ENCODE data around the gene HES3.
A peak's percentile ranks its signal among the peaks of the same experiment; 100 is the strongest.

HES3 gene, protein sequence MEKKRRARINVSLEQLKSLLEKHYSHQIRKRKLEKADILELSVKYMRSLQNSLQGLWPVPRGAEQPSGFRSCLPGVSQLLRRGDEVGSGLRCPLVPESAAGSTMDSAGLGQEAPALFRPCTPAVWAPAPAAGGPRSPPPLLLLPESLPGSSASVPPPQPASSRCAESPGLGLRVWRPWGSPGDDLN

GRCh38 chr1:6243993-6244392 lies at the start of gene HES3:
Gene HES3, plus strand, starts transcription at chr1:6244179. Its CDS starts 187 bp downstream, at chr1:6244366.
- DNase-seq (ENCODE audit: low read depth): no peak
- H3K4me3 ChIP-seq (ENCODE audit: low read depth, low read length): no peak within 1 kb of the TSS

- no peak for DNase-seq (ENCODE audit: low read depth)
- H3K4me3 ChIP-seq (ENCODE audit: low read depth, low read length): peak overlapping the region; percentile 99
These were observed 46.1 kb upstream of the HES3 start for GRCh38 chr1:6197746-6198427.

- no peak for DNase-seq (ENCODE audit: low read depth)
- H3K4me3 ChIP-seq (ENCODE audit: low read depth, low read length): peak overlapping the region; percentile 99
These were observed 45.2 kb upstream of the HES3 start for GRCh38 chr1:6198646-6199297.

DNA sequence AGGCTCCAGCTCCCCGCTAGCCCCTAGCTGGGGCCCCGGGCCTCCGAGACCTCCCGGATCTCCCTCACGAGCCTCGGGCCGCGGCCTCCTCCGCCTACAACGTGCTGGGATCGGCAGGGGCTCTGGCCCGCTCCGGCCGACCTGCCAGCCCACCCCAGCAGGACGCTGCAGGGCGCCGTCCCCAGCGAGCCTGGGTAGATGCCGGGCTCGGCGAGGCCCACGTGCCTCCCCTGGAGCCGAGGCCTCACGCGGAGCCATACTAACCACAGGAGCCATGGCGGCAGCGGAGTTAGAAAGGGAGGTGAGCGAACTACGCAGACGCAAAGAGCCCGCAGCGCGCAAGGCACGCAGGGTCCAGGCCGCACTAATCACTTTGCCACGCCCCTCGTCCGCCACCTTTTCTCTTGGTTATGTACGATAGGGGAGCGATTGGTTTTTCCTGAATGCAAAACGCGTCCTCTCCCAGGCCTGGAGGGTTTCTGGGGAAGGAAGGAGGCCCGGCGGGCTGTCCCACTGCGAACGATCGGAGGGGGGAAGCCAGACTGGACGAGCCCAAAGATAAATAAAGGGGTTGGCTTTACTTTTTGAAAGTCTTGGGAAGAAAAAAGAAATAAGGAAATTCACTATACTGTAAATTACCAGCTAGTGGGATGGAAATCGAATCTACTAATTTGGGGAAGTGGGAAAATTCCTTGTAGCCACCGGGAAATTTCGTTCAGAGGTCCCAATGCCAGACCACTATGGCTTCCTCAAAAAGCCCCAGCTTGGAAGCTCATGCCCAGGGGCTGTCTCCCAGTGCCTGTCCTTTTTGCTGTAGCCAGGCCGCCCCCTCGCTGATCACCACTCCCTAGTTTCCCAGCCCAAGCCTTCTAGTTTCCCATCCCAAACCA lies 44.4 kb upstream of the HES3 start, which contains the start of gene RPL22:
Gene RPL22, minus strand, starts transcription at position 298 of the 890 bp plus-strand sequence. Its CDS starts 22 bp downstream, at position 276.
- peak within 1 kb of the TSS; percentile 99 for H3K4me3 ChIP-seq (ENCODE audit: low read depth, low read length)
- DNase-seq (ENCODE audit: low read depth): peak; percentile 98

GRCh38 chr1:6200188-6200809 lies 43.7 kb upstream of the HES3 start:
- peak overlapping the region; percentile 99 for H3K4me3 ChIP-seq (ENCODE audit: low read depth, low read length)
- no peak for DNase-seq (ENCODE audit: low read depth)

GRCh38 chr1:6202256-6202655 lies 41.7 kb upstream of the HES3 start:
- no peak overlapping the region for H3K4me3 ChIP-seq (ENCODE audit: low read depth, low read length)
- DNase-seq (ENCODE audit: low read depth): no peak

DNA sequence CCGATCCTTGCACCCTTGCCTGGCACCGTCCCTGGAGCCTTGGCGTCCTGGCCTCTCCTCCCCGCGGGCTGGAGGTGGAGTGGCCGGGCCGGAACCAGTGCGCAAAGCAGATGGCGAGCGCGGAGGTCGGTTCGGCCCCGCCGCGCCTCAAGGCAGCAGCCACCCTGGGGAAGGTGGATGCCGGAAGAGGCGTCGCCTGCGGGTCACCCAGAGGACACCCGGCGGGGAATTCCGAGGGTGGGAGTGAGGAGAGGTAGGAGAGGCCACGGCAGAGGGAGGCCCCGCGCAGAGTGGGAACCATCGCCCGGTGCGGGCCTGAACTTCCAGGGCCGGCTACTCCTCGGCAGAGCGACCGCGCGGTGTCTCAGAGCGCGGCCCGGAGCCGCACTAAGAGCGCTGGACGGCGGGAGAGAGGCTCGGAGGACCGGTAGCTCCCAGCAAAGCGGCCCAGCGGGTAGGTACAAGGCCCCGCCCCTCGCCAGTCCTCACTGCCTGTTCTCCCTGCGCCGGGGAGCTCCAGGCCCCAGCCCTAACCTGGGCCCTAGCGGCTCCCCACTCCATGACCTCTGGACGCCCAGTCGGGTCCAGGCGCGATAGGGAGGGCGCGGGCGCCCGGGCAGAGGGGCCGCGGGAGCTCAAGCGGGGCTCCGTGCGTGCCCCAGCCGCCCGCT lies 38.0 kb upstream of the HES3 start, which contains the start of gene RNF207:
Gene RNF207, plus strand, starts transcription at position 271 of the 671 bp plus-strand sequence. CDS start 417 bp downstream, outside the sequence.
- H3K4me3 ChIP-seq (ENCODE audit: low read depth, low read length): peak within 1 kb of the TSS; percentile 48
- DNase-seq (ENCODE audit: low read depth): no peak

DNA sequence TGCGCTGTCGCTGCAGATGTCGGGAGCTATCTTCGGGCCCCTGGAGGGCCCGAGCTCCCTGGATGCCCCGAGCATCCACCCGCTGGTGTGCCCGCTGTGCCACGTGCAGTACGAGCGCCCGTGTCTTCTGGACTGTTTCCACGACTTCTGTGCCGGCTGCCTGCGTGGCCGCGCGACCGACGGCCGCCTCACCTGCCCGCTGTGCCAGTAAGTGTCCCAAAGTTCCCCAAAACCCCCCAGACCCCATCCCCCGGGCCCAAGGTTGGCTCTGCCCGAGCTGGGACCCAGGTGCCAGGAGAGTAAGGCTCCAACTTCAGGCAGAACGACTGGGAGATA lies 37.5 kb upstream of the HES3 start:
- DNase-seq (ENCODE audit: low read depth): no peak
- H3K4me3 ChIP-seq (ENCODE audit: low read depth, low read length): peak overlapping the region; percentile 48

DNA sequence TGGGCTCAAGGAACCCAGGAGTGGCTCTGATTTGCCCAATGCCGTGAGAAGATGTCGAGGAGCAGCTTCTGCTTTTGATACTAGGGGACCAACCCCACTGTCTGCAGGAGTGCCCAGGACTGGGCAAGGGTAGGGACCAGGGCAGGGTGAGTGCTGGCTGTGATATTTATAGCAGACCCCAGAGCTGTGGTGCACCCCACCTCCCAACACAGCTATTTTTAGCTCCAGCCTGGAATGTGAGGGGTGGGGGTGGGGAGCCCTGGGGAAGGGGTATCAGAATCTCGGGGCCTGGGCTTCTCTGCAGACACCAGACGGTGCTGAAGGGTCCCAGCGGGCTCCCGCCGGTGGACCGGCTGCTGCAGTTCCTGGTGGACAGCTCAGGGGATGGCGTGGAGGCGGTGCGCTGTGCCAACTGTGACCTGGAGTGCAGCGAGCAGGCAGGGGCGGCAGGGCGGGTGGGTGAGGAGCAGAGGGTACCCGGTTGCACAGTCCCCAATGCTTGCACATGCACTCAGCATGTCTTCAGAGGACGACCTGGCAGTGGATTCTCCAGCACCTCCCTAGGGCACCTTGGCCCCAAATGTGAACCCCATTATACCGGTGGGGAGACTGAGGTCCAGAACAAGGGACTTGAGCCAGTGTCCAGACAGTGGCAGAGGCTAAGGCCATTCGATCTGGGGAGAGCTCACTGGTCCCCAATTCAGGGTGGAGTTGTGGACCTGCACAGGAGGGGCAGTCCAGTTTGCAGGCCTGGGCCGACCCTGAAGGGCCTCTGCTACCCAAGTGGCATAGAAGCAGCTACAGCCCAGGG lies 36.7 kb upstream of the HES3 start:
- no peak for DNase-seq (ENCODE audit: low read depth)
- H3K4me3 ChIP-seq (ENCODE audit: low read depth, low read length): no peak overlapping the region

DNA sequence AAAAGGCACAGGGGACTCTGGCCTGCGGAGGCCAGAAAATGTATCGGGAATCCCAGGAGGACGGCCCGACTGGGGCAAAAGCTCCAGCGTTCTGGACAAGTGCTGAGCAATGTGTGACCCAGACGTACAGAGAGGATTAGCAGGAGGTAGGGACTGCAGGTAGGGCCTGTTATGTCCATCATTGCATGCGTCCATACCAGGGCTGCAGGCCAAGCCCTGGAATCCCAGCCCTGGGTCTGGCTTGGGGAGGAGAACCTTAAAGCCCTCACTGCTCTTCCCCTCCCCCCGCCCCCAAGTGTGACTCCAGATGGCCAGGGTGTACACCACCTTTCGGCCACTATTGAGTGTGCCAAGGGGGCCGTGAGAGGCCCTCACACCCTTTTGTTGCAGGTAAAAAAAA lies 36.1 kb upstream of the HES3 start:
- H3K4me3 ChIP-seq (ENCODE audit: low read depth, low read length): no peak overlapping the region
- DNase-seq (ENCODE audit: low read depth): no peak

GRCh38 chr1:6208723-6209660 lies 35.0 kb upstream of the HES3 start:
- no peak for DNase-seq (ENCODE audit: low read depth)
- peak overlapping the region; percentile 50 for H3K4me3 ChIP-seq (ENCODE audit: low read depth, low read length)

DNA sequence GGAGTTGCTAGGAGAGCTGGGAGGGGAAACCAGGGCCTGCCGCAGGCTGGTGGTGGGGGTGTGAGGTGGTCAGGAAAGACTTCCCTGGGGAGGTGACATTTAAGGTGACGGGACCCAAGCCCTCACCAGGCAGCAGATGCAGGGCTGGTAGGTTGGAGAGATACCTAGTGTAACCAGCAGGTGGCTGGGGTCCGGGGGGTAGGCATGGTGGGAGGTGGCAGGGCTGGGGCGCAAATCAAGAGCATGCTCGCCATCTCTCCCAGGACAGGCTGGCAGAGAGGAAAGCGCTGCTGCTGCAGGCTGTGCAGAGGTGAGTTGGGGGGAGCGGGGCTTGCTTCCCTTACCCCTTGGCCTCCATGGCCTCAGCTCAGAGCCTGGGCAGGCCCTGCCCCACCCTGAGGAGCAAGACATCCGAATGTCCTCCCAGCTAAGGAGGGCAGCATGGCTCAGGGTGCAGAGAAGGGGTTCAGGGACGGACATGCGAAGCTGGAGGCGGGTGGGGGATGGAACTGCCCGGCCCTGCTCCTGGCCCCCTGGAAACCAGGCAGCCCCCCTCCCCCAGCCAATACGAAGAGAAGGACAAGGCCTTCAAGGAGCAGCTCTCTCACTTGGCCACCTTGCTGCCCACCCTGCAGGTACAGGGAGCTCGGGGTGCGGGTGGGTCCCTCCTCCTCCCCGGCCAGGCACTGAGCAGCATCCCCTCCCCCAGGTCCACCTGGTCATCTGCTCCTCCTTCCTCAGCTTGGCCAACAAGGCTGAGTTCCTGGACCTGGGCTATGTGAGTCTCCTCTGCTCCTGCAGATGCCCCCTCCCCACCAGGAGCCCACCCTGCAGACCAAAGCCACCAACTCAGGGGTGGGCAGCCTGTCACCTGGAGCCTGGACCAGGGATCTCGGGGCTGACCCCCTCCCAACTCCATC lies 34.1 kb upstream of the HES3 start:
- no peak for DNase-seq (ENCODE audit: low read depth)
- peak overlapping the region; percentile 50 for H3K4me3 ChIP-seq (ENCODE audit: low read depth, low read length)

DNA sequence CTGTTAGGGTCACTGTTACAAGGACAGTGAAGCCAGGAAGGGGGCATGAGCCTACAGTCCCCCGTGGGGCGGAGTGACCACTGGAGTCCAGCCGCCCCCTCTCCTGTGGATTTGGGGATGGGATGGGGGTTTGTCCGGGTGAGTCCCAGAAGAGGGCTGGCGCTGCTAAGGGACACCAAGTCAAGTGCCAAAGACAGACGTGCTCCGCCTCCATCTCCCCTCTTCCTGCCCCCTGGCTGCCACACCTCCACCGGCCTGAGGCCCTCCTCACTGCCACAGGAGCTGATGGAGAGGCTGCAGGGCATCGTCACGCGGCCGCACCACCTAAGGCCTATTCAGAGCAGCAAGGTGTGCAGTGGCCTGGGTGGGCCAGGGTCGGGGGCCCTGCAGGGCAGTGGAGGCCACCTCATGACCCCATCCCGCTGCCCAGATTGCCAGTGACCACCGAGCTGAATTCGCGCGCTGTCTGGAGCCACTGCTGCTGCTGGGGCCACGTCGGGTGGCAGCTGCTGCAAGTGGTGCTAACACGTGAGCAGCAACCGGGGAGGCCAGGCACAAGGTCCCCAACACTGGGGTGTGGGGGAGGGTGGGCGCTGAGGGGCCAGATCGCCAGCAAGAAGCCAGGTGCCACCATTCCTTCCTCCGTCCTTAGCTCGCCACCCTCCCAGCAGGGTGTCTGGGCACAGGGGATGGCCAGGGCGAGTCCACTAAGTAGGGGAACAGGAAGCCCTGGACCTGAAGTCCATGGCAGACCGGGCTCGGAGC lies 33.2 kb upstream of the HES3 start:
- H3K4me3 ChIP-seq (ENCODE audit: low read depth, low read length): no peak overlapping the region
- no peak for DNase-seq (ENCODE audit: low read depth)

- DNase-seq (ENCODE audit: low read depth): no peak
- H3K4me3 ChIP-seq (ENCODE audit: low read depth, low read length): no peak overlapping the region
These were observed 32.2 kb upstream of the HES3 start for GRCh38 chr1:6211731-6212130.

DNA sequence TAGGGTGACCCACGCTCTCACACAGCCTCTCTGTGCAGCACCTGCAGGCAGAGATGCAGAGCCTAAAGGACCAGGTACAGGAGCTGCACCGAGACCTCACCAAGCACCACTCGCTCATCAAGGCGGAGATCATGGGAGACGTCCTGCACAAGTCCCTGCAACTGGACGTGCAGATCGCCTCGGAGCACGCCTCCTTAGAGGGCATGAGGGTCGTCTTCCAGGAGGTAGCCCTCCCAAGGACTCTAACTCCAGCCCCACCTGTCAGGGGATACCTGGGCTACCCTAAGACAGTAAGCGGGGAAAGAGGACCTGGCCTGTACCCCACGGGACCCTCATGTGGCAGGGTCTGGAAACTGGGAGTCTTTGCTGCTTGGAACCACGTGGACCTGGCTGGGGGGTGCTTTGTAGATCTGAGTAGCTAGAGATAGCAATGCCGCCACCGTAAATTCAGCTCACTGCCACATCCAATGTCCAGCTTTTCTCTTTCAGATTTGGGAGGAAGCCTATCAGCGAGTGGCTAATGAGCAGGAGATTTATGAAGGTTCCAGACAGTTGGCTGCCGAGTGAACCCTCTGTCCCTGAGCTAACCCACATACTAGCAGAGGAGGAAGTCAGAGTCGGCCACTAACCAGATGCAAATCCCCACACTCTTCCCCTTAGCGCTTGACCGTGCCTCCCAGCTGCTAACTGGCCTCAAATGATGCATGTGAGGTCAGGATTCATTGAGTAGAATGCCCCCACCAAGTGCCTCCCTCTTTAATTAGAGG lies 31.6 kb upstream of the HES3 start:
- no peak for DNase-seq (ENCODE audit: low read depth)
- no peak overlapping the region for H3K4me3 ChIP-seq (ENCODE audit: low read depth, low read length)
